Stimulated activated CD8-positive, alpha-beta memory T cell treated with anti-CD3 and anti-CD28 coated beads, Interleukin-7, amount 100 ng/mL, for 4 hours (primary cell): ENCODE measurements around the gene PHF23.

Experiments used
- DNase-seq, 2 donors: peaks; one replicate each; pipeline ENCODE4 v3.0.0-alpha.2; 2020; ENCODE audit warnings: low read depth in 2 of 2

The PHF23 gene

DNA sequence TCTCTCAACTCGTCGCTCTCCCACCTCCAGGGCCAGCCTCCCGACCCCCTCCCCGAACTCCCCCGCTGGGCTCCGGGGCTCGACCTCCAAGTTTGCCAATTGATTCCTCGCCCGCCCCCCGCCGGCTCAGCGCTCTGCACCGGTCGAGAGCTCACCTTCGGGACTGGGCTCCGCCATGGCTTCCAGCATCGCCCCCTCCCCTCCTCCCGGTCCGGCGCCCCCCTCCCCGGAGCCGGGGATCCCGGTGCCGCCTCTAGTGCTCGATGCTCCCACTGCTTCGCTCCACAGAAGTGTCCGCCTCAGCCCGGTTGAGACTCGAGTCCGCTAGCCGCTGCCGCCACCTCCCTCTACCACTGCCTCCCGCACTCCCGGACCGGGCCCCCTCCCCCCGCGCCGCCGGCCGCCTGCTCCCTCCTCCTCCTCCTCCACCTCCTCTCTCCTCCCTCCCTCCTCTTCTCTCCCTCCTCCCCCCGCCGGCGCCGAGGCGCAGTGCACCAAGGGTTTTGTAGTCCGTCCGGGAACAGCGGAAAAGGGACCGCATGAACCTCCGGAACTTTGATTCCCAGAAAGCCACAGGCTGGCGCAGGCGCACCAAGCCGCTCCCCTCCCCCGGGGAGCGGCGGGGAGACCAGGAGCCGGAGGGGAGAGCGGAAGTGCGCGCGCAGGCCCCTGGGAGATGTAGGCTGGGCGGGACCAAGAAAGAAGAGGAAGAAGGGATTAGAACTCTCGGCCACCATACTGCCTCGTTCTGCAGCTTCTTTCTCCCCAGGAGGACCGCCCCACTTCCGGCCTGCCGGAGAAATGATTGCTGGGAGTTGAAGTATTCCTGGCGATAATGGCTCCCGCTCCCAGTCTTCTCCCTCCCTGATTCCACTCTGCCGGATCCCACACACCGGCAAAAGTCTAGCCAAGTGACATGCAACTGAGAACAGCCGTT, at the start of gene PHF23:
Gene PHF23 (minus strand): TSS at position 367 of the 937 bp plus-strand sequence. CDS start 178 bp downstream, at position 189.
- DNase-seq: peak; percentile 97 to 98

DNA sequence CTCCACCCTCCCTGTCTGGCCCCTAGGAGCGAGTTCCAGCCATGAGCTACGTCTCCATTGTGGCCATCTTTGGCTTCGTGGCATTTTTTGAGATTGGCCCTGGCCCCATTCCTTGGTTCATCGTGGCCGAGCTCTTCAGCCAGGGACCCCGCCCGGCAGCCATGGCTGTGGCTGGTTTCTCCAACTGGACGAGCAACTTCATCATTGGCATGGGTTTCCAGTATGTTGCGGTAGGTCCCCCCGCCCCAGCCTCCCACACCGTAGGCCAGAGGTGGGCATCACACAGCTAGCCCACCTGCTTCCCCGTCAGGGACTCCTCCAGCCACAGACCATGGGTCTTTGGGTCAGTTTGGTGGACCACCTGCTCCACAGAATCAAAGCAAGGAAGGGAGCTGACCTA, 46.4 kb upstream of the PHF23 start:
- DNase-seq: no peak

GRCh38 chr17:7284911-7285310, 45.7 kb upstream of the PHF23 start:
- DNase-seq: no peak

DNA sequence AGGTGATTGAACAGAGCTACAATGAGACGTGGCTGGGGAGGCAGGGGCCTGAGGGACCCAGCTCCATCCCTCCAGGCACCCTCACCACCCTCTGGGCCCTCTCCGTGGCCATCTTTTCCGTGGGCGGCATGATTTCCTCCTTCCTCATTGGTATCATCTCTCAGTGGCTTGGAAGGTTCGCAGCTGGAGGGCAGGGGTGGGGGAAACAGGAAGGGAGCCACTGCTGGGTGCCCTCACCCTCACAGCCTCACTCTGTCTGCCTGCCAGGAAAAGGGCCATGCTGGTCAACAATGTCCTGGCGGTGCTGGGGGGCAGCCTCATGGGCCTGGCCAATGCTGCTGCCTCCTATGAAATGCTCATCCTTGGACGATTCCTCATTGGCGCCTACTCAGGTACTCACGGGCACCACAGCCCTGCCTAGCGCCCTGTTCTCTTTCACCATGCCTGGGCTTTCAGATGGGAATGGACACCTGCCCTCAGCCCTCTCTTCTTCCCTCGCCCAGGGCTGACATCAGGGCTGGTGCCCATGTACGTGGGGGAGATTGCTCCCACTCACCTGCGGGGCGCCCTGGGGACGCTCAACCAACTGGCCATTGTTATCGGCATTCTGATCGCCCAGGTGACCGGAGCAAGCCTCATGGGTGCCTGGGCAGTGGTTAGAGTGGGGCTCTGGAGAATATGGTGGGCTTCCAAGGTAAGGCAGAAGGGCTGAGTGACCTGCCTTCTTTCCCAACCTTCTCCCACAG, 44.4 kb upstream of the PHF23 start:
- no peak for DNase-seq

DNA sequence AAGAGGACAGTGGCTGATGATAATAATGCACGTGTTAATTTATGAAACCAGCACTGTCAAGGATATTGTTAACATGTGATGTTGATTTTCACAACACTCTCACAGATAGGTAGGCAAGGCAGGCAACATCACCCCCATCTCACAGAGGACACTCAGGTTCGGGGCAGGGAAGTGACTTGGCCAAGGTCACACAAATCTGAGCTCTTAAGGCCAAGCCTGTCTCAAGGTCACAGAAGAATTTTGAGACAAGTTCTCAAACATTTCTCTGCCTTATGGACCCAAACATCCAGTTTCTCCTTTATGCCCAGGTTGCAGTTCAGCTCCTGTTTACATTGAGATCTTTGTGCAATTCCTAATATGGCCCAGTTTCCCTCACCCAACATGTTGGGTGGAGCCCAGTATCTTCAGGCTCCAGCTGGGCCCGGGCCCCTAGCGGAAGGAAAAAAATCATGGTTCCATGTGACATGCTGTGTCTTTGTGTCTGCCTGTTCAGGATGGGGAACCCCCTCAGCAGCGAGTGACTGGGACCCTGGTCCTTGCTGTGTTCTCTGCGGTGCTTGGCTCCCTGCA, 43.6 kb upstream of the PHF23 start:
- DNase-seq: no peak

DNA sequence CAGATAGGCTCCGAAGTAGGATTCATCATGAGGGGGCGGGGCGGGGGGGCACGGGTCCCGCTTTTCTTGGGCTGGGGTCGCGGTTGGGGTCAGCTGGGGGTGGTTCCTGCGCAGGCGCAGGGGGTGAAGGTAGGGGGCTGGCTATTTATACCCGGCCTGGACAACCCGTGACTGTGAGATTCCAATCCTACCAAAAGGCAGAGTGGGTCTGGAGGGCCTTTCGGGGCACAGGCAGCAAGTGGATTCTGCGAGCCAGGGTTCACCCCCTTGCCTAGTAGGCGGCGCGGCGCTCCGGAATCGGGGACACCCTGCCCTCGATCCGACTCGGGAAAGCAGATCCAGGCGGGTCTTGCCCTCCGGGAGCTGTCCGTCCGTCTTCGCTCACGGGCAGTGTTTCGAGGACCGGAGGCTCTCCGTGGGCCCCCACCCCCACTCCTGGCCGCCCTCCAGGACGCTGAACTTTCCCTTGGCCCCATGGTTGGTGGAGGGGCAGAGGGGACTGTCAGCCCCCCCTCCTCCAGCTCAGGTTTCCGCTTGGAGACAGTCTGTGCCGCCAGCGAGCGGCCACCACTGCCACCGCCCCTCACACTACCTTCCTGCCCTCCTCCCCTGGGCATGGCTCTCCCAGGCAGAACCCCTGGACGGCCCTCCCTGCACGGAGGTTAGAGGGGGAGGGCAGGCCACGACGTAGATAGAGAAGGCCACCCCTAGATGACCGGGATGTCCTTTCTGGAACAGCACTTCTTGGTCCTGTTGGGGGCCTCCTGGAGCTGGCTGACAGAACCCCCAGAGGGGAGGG, 42.9 kb upstream of the PHF23 start:
- no peak for DNase-seq

DNA sequence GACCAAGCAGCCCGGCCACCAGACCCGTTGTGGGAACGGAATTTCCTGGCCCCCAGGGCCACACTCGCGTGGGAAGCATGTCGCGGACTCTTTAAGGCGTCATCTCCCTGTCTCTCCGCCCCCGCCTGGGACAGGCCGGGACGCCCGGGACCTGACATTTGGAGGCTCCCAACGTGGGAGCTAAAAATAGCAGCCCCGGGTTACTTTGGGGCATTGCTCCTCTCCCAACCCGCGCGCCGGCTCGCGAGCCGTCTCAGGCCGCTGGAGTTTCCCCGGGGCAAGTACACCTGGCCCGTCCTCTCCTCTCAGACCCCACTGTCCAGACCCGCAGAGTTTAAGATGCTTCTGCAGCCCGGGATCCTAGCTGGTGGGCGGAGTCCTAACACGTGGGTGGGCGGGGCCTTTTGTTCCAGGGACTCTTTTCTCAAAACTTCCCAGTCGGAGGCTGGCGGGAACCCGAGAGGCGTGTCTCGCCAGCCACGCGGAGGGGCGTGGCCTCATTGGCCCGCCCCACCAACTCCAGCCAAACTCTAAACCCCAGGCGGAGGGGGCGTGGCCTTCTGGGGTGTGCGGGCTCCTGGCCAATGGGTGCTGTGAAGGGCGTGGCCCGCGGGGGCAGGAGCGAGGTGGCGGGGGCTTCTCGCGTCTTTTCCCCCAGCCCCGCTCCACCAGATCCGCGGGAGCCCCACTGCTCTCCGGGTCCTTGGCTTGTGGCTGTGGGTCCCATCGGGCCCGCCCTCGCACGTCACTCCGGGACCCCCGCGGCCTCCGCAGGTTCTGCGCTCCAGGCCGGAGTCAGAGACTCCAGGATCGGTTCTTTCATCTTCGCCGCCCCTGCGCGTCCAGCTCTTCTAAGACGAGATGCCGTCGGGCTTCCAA, 42.1 kb upstream of the PHF23 start, which contains the start of gene SLC2A4:
Gene SLC2A4 (plus strand): TSS at position 645 of the 879 bp plus-strand sequence. CDS start 217 bp downstream, at position 862.
- peak; percentile 76 to 83 for DNase-seq

DNA sequence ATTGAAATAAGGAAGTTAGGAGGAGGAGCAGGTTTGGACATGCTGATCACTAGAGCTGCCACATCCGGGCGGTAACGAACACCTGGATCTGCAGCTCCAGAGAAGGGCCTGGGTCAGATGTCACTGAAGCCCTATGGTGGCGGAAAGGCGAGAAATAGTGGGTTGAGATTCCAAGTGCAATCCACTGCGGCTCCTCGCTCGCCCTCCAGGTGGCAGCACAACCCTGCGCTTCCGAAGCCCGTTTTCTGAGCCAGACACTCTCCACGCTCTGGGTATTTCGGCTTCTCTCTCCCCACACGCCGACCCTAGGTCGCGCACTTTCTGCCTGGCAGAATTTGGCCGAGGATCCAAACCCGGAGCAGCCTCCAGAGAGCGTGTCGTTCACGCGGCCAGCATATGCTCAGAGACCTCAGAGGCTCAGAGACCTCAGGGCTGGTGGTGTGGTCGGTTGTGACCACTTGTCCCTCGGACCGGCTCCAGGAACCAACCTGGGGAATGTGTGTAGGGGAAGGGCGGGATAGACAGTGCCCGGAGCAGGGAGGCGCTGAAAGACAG, 41.3 kb upstream of the PHF23 start:
- peak; percentile 70 to 77 for DNase-seq

DNA sequence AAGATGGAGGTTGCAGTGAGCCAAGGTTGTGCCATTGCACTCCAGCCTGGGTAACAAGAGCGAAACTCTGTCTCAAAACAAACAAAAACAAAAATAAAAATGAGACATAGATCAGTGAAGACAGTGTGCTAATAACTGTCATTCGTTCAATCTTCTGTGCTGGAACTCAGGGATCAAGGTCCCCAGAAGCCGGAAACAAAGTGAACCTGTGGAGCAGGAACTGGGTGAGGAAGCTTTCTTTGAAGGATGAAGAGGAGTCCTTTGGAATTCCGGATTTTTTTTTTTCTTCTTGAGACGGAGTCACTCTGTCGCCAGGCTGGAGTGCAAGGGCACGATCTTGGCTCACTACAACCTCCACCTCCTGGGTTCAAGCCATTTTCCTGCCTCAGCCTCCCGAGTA, 40.2 kb upstream of the PHF23 start:
- DNase-seq: no peak

- no peak for DNase-seq
These were observed 27.5 kb upstream of the PHF23 start for GRCh38 chr17:7266784-7267183.

DNA sequence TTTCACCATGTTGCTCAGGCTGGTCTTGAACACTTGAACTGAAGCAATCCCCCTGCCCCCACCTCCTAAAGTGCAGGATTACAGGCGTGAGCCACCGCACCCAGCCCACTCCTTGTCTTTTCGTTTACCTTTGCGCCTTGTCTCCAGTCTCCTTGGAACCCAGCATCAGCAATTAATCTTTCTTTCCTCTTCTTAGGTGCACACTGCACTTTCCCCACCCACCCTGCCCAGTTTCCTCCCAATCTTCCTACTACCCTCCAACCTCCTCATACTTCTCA, 24.5 kb upstream of the PHF23 start:
- DNase-seq: no peak

DNA sequence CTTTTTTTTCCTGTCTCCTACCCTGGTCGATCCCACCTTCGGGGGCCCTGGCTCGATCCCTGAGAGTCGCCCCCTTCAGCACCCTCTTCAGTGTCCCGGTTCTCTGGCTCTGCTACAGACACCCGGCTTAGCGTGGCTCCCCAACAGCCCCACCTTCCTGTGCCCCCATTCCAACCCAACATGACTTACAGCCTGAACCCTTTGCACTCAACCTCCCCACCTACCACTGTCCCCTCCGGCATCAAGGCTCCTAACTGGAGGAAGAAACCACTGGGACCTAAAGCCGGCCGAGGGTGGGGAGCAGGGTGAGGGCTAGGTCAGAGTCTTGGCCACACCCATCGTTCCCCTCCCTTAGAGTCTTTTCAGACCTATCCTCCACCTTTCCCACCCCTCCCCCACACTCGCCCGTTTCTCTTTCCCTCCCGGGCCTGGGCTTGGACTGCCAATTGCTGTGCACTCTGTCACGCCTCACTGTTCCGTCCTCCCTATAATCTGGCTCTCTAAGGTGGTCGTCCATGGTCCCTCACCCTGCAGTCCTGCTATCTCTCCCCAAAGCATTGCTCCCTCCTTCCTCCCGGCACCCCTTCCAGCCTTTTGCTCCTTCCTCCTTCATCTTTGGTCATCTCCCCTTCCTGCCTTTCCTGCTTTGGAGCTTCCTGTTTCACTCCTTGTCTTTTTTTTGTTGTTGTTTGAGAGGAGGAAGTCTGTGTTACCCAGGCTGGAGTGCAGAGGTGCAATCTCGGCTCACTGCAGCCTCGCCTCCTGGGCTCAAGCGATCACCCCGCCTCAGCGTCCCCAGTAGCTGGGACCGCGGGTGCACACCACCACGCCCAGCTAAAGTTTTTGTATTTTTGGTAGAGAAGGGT, 23.9 kb upstream of the PHF23 start:
- DNase-seq: no peak

GRCh38 chr17:7262192-7262934, 23.1 kb upstream of the PHF23 start, which contains the start of gene CLDN7:
Gene CLDN7, minus strand, starts transcription at chr17:7262478. Its CDS starts 435 bp downstream, at chr17:7262043.
- no peak for DNase-seq

DNA sequence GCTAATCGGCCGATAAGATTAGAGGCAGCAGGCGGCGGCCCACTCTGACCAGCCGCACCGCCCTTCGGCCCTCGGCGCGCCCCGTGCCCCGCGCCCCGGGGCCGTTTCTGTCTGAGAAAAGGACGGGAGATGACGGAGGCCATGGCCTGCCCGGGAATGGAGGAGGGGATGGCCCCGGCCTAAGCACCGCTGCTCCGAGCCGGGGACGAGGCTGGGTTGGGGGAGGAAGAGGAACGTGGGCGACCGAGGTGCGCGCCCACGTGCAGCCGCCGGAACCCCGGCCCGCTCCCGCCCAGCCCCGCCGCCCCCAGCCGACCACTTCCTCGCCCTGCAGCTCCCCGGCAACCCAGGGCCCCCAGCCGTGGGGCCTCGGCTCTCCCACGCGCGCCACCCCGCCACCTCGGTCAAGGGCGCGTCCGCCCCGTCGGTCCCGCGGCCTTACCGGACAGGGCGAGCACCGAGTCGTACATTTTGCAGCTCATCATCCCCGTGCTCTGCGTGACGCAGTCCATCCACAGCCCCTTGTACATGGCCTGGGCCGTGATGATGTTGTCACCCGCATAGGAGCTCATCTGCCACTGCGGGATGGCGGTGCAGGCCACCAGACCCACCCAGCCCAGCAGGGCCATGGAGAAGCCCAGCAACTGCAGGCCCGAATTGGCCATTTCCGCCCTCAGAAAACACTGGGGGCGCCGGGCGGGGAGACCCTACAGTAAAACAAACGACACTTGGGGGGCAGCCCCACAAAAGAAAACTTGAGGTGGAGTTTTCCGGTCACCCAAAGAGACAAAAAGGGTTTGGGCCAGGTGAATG, 22.3 kb upstream of the PHF23 start:
- peak in 1 of 2 donors; percentile 62 for DNase-seq

- peak in 1 of 2 donors; percentile 29 for DNase-seq
These were observed 21.6 kb upstream of the PHF23 start for GRCh38 chr17:7260651-7261378.

- DNase-seq: no peak
These were observed 20.9 kb upstream of the PHF23 start for GRCh38 chr17:7260151-7260550.

DNA sequence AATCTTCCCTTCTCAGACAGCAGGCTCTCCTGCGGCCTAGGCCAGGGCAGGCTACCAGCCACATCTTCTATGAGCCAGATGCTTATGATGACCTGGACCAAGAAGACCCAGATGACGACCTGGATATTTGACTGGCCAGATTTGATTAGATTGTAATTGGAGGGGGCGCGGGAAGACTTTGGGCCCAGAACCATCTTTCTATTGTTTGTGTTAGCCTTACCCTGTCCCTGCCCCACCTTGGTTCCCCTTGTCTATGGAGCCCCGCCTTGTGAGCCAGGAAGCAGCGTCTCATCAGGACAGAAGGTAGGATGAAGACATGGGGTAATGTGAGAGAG, 20.3 kb upstream of the PHF23 start:
- DNase-seq: no peak
